Muscle of leg (tissue), 11 donors: Measurements from ENCODE around the gene SLC22A7. TPM values are rescaled to one million over a fixed set of nuclear protein-coding genes. Genes with fewer than 3 reads are reported as not detected.
"Not testable (repeated sequence)": the region's sequence is repeated elsewhere in the genome, so short reads cannot be mapped to it uniquely, and the experiment has no call there.

Experiments used
- DNase-seq: peaks from one replicate; pipeline ENCODE4 v3.0.0; 2013
- H3K27ac ChIP-seq: one replicate; pipeline ENCODE4 v1.5.1; 2013; ENCODE audit warnings: mild to moderate bottlenecking, low read length, control low read depth
- H3K27me3 ChIP-seq: one replicate; pipeline ENCODE4 v1.6.1; 2013; ENCODE audit warnings: low read length; ENCODE audit not compliant: control insufficient read depth, insufficient read depth
- H3K36me3 ChIP-seq: one replicate; pipeline ENCODE4 v1.6.1; 2013; ENCODE audit warnings: low read length; ENCODE audit not compliant: control insufficient read depth, insufficient read depth
- H3K4me1 ChIP-seq: one replicate; pipeline ENCODE4 v1.6.1; 2013; ENCODE audit warnings: low read length; ENCODE audit not compliant: control insufficient read depth, insufficient read depth
- H3K4me3 ChIP-seq: one replicate; pipeline ENCODE4 v1.5.1; 2013; ENCODE audit warnings: low read length, control low read depth
- H3K9me3 ChIP-seq: replicated peaks from 2 replicates; pipeline ENCODE4 v1.6.1; 2013; ENCODE audit warnings: low read depth, low read length; ENCODE audit not compliant: control insufficient read depth
- WGBS: methylation state at CpG from one replicate; pipeline ENCODE4 v1.1.5; 2013; ENCODE audit warnings: missing lambda C conversion rate; ENCODE audit not compliant: insufficient coverage; 5-methylcytosine and 5-hydroxymethylcytosine counted together
- polyA plus RNA-seq, 8 donors: library from polyadenylated mRNA; unstranded; fragments of 120-200 nt; gene quantifications; one replicate each; pipeline versions ENCODE4 v1.2.1 to v1.2.3, GENCODE V29; 2013; ENCODE audit warnings: inconsistent platforms in 1 of 8, low replicate concordance in 1 of 8; ENCODE audit not compliant: insufficient read length in 8 of 8, insufficient read depth in 1 of 8
- total RNA-seq: library from RNA; stranded (reverse); fragments of 120-200 nt; gene quantifications from one replicate; pipeline ENCODE4 v1.2.4, GENCODE V29; 2013

The SLC22A7 gene
- total and polyA plus RNA-seq, 9 donors: 0.13 to 0.53 TPM; not detected in 7

- Histone ChIP-seq H3K4me1 (no peaks in the 10 kb centered on the region), H3K9me3 (no peaks in the 10 kb centered on the region), H3K27ac (no peak overlapping the region), H3K36me3 (peaks cover 64% of the 10 kb centered on the region), H3K4me3 (no peak overlapping the region), H3K27me3 (no peaks in the 10 kb centered on the region)
- DNase-seq: no peak
Measured at GRCh38 chr6:43338243-43338642, 40.2 kb downstream of the SLC22A7 start.

DNA sequence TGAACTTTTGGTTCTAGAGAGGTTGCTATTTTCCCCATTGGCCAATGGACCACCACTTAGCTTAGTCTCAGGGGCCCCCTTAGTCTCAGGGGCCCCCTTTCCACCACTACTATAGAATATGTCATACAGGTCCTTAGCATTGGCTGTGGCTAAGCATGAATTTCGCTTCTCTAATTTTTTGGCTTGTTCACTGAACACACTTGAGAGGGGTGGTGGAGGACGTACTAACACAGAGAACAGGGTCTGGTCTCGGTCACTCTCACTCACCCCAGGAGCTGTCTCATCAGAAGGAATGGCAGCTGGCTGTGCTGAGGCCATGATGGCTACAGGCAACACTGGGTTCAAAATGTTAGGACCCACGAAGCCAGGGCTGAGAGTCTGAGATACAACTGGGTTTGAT, 41.1 kb downstream of the SLC22A7 start:
- Histone ChIP-seq H3K36me3 (peaks cover 64% of the 10 kb centered on the region), H3K4me1 (no peaks in the 10 kb centered on the region), H3K9me3 (no peaks in the 10 kb centered on the region), H3K27ac (no peak overlapping the region), H3K27me3 (no peaks in the 10 kb centered on the region), H3K4me3 (no peak overlapping the region)
- WGBS: 92% methylated on average over 4 of the region's 4 CpGs
- DNase-seq: no peak

DNA sequence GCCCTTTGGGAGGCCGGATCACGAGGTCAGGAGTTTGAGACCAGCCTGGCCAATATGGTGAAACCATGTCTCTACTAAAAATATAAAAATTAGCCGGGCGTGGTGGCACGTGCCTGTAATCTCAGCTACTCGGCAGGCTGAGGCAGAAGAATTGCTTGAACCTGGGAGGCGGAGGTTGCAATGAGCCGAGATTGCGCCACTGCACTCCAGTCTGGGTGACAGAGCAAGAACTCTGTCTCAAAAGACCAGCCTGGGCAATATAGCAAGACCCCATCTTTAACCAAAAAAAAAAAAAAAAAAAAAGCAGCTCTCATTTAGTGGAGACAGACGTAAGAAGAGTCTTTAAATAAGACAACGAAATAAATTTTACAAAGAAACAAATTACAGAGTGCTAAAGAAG, 48.2 kb downstream of the SLC22A7 start:
- H3K36me3 ChIP-seq: peaks cover 36% of the 10 kb centered on the region

DNA sequence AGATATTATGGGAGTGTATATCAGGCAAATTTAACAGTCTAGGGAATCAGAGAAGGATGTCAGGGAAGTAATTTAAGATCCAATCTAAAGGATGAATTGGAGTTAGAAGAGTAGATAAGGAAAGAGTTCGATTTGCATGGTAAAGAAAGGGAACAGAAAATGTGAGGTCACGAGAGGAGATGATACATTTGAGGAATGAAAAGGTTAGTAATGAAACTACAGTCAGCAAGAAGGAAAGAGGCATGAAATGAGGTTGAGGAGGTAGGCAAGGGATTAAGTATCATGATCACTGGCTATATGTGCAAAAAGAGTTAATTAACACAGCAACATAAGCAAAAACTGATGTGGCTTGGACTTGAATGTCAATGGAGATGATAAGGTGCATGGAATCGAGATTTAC, 49.0 kb downstream of the SLC22A7 start:
- Histone ChIP-seq H3K36me3 (peaks cover 30% of the 10 kb centered on the region), H3K9me3 (no peaks in the 10 kb centered on the region), H3K4me3 (no peak overlapping the region), H3K27me3 (no peaks in the 10 kb centered on the region), H3K27ac (no peak overlapping the region), H3K4me1 (no peaks in the 10 kb centered on the region)
- DNase-seq: no peak
- WGBS: 84% methylated on average over 3 of the region's 3 CpGs

More for the DNA sequence above, 48.2 kb downstream of the SLC22A7 start:
- H3K4me1 ChIP-seq, H3K4me3 ChIP-seq, H3K27ac ChIP-seq, H3K27me3 ChIP-seq, H3K9me3 ChIP-seq, DNase-seq: not testable (repeated sequence)
- WGBS: 100% methylated on average over 5 of the region's 11 CpGs

DNA sequence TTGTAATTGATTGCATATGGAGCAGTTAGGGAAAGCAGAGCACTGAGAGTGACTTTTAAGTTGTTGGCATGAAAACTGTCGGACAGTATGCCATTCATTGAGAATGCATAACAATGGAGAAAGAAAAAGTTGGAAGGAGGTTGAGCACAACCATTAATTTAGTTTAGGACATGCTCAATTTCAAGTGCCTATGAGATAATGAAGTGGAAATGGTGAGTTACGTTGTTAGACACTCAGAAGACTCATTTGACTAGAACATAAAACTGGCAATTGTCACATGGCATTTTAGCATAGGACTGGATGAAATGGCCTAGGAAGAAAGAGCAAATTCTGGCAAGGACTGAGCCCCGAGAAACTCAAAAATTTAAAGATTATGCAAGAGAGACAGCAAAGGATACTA, 49.4 kb downstream of the SLC22A7 start:
- Histone ChIP-seq H3K9me3 (no peaks in the 10 kb centered on the region), H3K27ac (no peak overlapping the region), H3K4me1 (no peaks in the 10 kb centered on the region), H3K36me3 (peaks cover 30% of the 10 kb centered on the region), H3K4me3 (no peak overlapping the region), H3K27me3 (no peaks in the 10 kb centered on the region)
- 100% methylated on average over 1 of the region's 3 CpGs for WGBS
- DNase-seq: no peak

DNA sequence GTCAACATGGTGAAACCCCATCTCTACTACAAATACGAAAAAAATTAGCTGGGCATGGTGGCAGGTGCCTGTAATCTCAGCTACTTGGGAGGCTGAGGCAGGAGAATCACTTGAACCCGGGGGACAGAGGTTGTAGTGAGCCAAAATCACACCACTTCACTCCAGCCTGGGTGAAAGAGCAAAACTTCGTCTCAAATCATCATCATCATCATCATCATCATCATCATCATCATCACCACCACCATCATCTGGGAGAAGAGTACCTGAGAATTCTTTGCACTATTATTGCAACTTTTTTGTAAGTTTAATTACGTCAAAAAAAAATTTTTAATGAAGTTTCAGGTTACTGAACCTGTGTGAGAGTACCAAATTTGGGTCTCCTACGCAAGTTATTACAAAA, 53.9 kb downstream of the SLC22A7 start:
- whole genome bisulfite sequencing: 94% methylated on average over 2 of the region's 5 CpGs
- H3K4me1 ChIP-seq, H3K9me3 ChIP-seq, H3K27ac ChIP-seq, DNase-seq, H3K4me3 ChIP-seq, H3K27me3 ChIP-seq: not testable (repeated sequence)
- H3K36me3 ChIP-seq: peaks cover 43% of the 10 kb centered on the region

Other genes starting within 250 kb of the SLC22A7 start
- 36.8 TPM for gene CUL7, start 244.4 kb upstream of the SLC22A7 start, total RNA-seq
- gene CUL7, start 244.4 kb upstream of the SLC22A7 start, polyA plus RNA-seq: 10 to 100 TPM; 35.7 to 49.2 (median 41.6) TPM
- gene MRPL2, start 238.8 kb upstream of the SLC22A7 start, total RNA-seq: 27.6 TPM
- gene MRPL2, start 238.8 kb upstream of the SLC22A7 start, polyA plus RNA-seq: 10 to 100 TPM; 39.5 to 55.1 (median 47.5) TPM
- 21.6 TPM for gene KLC4, start 238.6 kb upstream of the SLC22A7 start, total RNA-seq
- 10 to 100 TPM; 19.4 to 36.3 (median 26.1) TPM for gene KLC4, start 238.6 kb upstream of the SLC22A7 start, polyA plus RNA-seq
- 40.2 TPM for gene PTK7, start 221.9 kb upstream of the SLC22A7 start, total RNA-seq
- 100 to 1,000 TPM in 1 of 8 donors, 10 to 100 TPM in 7; 44.1 to 117 (median 79.3) TPM for gene PTK7, start 221.9 kb upstream of the SLC22A7 start, polyA plus RNA-seq
- 21.9 TPM for gene SRF, start 127.0 kb upstream of the SLC22A7 start, total RNA-seq
- 10 to 100 TPM; 41.3 to 58.5 (median 48.0) TPM for gene SRF, start 127.0 kb upstream of the SLC22A7 start, polyA plus RNA-seq
- gene CUL9, start 116.1 kb upstream of the SLC22A7 start, total RNA-seq: 16.8 TPM
- 10 to 100 TPM; 11.8 to 23.9 (median 19.9) TPM for gene CUL9, start 116.1 kb upstream of the SLC22A7 start, polyA plus RNA-seq
- 20.1 TPM for gene DNPH1, start 68.8 kb upstream of the SLC22A7 start, total RNA-seq
- 10 to 100 TPM; 24.1 to 32.0 (median 27.7) TPM for gene DNPH1, start 68.8 kb upstream of the SLC22A7 start, polyA plus RNA-seq
- under 0.01 TPM for gene TTBK1, start 54.8 kb upstream of the SLC22A7 start, total RNA-seq
- gene TTBK1, start 54.8 kb upstream of the SLC22A7 start, polyA plus RNA-seq: under 1 TPM; 0.04 to 0.17 (median 0.05) TPM
- gene CRIP3, start 10.6 kb downstream of the SLC22A7 start, total RNA-seq: 1.1 TPM
- 1 to 10 TPM in 6 of 8 donors, under 1 TPM in 2; 0.64 to 2.6 (median 1.5) TPM for gene CRIP3, start 10.6 kb downstream of the SLC22A7 start, polyA plus RNA-seq
- 9.4 TPM for gene ZNF318, start 71.4 kb downstream of the SLC22A7 start, total RNA-seq
- gene ZNF318, start 71.4 kb downstream of the SLC22A7 start, polyA plus RNA-seq: 10 to 100 TPM; 12.2 to 17.3 (median 13.0) TPM
- 10.7 TPM for gene ABCC10, start 129.3 kb downstream of the SLC22A7 start, total RNA-seq
- 10 to 100 TPM; 13.1 to 22.0 (median 14.9) TPM for gene ABCC10, start 129.3 kb downstream of the SLC22A7 start, polyA plus RNA-seq
- gene DLK2, start 157.3 kb downstream of the SLC22A7 start, total RNA-seq: 2.0 TPM
- gene DLK2, start 157.3 kb downstream of the SLC22A7 start, polyA plus RNA-seq: 1 to 10 TPM; 1.7 to 3.5 (median 2.4) TPM
- gene TJAP1, start 179.3 kb downstream of the SLC22A7 start, total RNA-seq: 15.9 TPM
- 10 to 100 TPM; 19.4 to 31.4 (median 25.9) TPM for gene TJAP1, start 179.3 kb downstream of the SLC22A7 start, polyA plus RNA-seq
- 0.22 TPM for gene LRRC73, start 212.1 kb downstream of the SLC22A7 start, total RNA-seq
- gene LRRC73, start 212.1 kb downstream of the SLC22A7 start, polyA plus RNA-seq: under 1 TPM; 0.11 to 0.27 (median 0.15) TPM
- gene YIPF3, start 218.7 kb downstream of the SLC22A7 start, total RNA-seq: 59.5 TPM
- 10 to 100 TPM; 80.7 to 98.0 (median 91.2) TPM for gene YIPF3, start 218.7 kb downstream of the SLC22A7 start, polyA plus RNA-seq
- 21.1 TPM for gene POLR1C, start 218.8 kb downstream of the SLC22A7 start, total RNA-seq
- gene POLR1C, start 218.8 kb downstream of the SLC22A7 start, polyA plus RNA-seq: 10 to 100 TPM; 16.7 to 22.2 (median 19.2) TPM